AG09319 (cell line): ENCODE results near the gene NUP37.

Experiments
- DNase-seq: peaks from one replicate; pipeline ENCODE4 v3.0.0-alpha.2; 2010; ENCODE audit warnings: low read depth; ENCODE audit errors: extremely low read depth
- TF ChIP-seq, protein P1 (sequence below): IDR thresholded peaks from 2 replicates; pipeline ENCODE4 v1.5.1; 2011; ENCODE audit warnings: low read depth, mild to moderate bottlenecking, inconsistent platforms, low read length, moderate library complexity

The NUP37 gene

GRCh38 chr12:102120886-102121285 lies 972 bp upstream of the NUP37 start:
- TF ChIP-seq, protein P1, sequence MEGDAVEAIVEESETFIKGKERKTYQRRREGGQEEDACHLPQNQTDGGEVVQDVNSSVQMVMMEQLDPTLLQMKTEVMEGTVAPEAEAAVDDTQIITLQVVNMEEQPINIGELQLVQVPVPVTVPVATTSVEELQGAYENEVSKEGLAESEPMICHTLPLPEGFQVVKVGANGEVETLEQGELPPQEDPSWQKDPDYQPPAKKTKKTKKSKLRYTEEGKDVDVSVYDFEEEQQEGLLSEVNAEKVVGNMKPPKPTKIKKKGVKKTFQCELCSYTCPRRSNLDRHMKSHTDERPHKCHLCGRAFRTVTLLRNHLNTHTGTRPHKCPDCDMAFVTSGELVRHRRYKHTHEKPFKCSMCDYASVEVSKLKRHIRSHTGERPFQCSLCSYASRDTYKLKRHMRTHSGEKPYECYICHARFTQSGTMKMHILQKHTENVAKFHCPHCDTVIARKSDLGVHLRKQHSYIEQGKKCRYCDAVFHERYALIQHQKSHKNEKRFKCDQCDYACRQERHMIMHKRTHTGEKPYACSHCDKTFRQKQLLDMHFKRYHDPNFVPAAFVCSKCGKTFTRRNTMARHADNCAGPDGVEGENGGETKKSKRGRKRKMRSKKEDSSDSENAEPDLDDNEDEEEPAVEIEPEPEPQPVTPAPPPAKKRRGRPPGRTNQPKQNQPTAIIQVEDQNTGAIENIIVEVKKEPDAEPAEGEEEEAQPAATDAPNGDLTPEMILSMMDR = no peak
- DNase-seq = no peak

DNA sequence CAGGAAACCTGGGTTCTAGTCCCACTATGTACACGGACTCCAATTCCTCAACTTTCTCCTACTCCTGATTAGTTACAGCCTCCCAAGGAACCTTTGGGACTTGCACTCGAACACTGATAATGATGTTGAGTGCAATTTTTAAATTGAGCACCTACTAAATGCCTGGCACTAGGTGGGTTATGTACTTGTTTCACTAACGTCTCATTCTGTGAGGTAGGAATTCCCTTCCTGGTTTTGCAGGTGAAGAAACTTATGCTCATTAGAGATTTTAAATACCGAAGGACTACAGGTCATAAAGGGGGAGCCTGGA lies 605 bp upstream of the NUP37 start:
- DNase-seq = no peak
- TF ChIP-seq, protein P1 = no peak

DNA sequence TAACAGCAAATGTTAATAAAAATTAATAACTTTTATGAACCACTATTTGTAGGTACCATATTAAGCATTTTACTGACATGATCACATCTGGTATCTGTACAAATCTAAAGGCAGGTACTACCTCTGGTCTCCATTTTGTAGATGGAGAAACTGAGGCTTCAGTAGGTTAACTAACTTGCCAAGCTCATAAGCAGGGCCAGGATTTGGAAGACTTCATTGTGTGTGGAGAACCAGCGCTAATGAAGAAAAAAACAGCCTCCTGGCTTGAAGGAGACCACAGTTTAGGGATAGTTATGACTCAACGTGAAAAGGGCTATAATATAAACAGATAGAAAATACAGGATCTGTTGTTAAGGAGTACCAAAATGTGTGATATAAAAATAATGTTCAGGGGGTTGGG lies 1.0 kb downstream of the NUP37 start:
- DNase-seq = no peak
- TF ChIP-seq, protein P1 = no peak

- TF ChIP-seq, protein P1 = no peak
- DNase-seq = no peak
These were observed 3.5 kb downstream of the NUP37 start for GRCh38 chr12:102116392-102116791.

- TF ChIP-seq, protein P1 = no peak
- no peak for DNase-seq
These were observed 5.7 kb downstream of the NUP37 start for GRCh38 chr12:102114212-102114611.

DNA sequence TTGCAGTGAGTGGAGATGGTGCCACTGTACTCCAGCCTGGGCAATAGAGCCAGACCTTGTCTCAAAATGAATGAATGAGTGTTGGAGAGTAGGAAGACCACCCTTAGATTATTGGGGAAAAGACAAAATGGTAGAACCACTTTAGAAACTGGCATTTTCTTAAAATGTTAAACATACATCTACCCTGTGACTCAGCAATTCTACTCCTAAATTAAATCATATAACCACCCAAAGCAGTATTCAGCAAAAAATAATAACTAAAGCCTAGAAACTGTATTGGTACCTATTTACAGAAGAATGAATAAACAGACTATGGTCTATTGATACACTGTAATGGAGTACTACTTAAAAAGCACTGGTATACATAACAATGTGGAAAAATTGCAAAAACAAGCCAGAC lies 9.1 kb downstream of the NUP37 start:
- no peak for DNase-seq
- TF ChIP-seq, protein P1 = no peak

- TF ChIP-seq, protein P1 = no peak
- DNase-seq = no peak
These were observed 11.9 kb downstream of the NUP37 start for GRCh38 chr12:102107970-102108369.
